ENCODE data around the gene POU4F3. TPM values are rescaled to one million over a fixed set of nuclear protein-coding genes. Genes with fewer than 3 reads are reported as not detected.

The POU4F3 gene
- total RNA-seq, 2 donors from 2014 or later = not detected

DNA sequence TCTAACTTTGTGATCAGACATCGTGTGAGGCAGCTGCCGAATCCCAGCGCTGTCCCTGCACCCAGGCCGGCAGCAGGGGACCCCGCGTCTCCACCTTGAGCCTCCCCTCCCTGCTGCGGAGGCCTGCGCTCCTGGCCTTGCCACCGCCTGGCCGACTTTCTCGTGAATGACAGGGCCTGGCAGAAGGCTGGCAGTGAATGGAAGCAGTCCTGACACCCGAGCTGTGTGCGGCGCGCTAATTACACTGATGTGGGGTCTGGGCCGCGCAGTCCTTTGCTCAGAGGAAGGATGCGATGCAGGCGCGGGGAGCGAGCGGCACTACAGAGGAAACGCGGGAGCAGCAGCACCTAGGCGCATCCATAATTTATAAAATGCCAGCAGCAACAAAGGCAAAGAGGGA lies 40.3 kb downstream of the POU4F3 start:
- peaks cover 0 to 2% of the 10 kb centered on the region in 2 donors for H3K36me3 Mint-ChIP-seq (ENCODE audit: insufficient read depth in 2 of 2)
- no peaks in the 10 kb centered on the region for H3K4me1 Mint-ChIP-seq (ENCODE audit: low read depth)
- peaks cover 0 to 2% of the 10 kb centered on the region in 2 donors for H3K9me3 Mint-ChIP-seq
- H3K4me3 Mint-ChIP-seq = no peak overlapping the region
- DNase-seq = no peak
- H3K27me3 Mint-ChIP-seq (ENCODE audit: low read depth) = peaks cover 5% of the 10 kb centered on the region
- H3K27ac Mint-ChIP-seq = no peak overlapping the region
- no peak for ATAC-seq (replicated peaks in 1 of 2)

DNA sequence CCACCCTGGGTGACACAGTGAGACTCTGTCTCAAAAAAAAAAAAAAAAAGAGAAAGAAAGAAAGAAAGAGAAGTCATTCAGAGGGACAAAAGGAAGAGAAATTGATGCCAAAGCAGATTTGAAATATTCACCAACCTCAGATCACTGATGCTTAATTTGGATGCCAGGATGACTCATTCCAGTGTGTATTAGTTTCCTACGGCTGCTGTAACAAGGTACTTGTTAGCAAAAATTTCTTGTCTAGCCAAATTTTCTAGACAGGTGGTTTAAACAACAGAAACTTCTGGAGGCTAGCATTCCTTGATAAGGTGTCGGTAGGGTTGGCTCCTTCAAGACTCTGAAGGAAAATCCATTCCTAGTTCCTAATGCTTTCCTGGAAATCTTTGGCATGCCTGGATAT lies 42.1 kb downstream of the POU4F3 start:
- Mint-ChIP-seq H3K4me1 (ENCODE audit: low read depth) (no peaks in the 10 kb centered on the region), H3K4me3 (no peak overlapping the region), H3K9me3 (peaks cover 0 to 2% of the 10 kb centered on the region in 2 donors), H3K27me3 (ENCODE audit: low read depth) (peaks cover 2% of the 10 kb centered on the region), H3K27ac (no peak overlapping the region), H3K36me3 (ENCODE audit: insufficient read depth in 2 of 2) (peaks cover 0 to 2% of the 10 kb centered on the region in 2 donors)
- ATAC-seq (replicated peaks in 1 of 2) (no peak), DNase-seq (no peak)

DNA sequence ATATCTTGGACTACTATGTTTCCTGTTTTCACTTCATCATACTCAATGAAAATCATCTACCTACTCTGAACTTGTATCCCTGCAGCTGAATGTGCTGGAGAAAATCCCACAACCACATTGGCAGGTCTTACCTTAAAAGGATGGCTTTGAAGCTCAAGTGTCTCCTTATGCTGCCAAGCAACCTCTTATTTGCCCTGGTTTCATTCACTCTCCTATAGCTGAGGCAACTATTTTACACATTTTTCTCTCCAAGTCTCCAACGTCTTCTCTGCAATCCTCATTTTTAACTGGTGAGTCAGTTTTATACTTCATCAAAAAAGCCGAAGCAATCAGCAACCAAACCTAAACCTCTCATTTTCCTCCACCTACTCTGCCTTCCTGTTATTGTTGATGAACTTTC lies 49.7 kb downstream of the POU4F3 start:
- no peak for DNase-seq
- no peak overlapping the region for H3K27ac Mint-ChIP-seq
- no peaks in the 10 kb centered on the region for H3K4me1 Mint-ChIP-seq (ENCODE audit: low read depth)
- no peak for ATAC-seq (replicated peaks in 1 of 2)
- no peaks in the 10 kb centered on the region for H3K9me3 Mint-ChIP-seq
- H3K27me3 Mint-ChIP-seq (ENCODE audit: low read depth) = peaks cover 5% of the 10 kb centered on the region
- no peaks in the 10 kb centered on the region for H3K36me3 Mint-ChIP-seq (ENCODE audit: insufficient read depth in 2 of 2)
- H3K4me3 Mint-ChIP-seq = no peak overlapping the region

DNA sequence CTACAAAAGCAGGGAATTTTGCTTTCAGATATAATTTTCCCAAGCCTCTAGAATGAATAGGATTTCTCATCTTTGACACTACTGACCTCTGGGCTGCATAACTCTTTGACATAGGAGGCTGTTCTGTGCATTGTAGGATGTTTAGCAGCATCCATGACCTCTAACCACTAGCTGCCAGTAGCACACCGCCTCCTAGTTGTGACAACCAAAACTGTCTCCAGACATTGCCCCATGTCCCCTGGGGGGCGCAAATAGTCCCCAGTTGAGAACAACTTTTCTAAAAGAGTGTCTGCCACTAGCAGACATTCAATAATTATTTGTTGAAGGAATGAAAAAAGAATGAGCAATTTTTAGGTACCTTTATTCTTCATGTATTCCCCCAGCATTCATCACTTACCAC lies 51.8 kb downstream of the POU4F3 start:
- DNase-seq = no peak
- Mint-ChIP-seq H3K36me3 (ENCODE audit: insufficient read depth in 2 of 2) (no peaks in the 10 kb centered on the region), H3K4me3 (no peak overlapping the region), H3K27me3 (ENCODE audit: low read depth) (peaks cover 17% of the 10 kb centered on the region), H3K27ac (no peak overlapping the region), H3K4me1 (ENCODE audit: low read depth) (no peaks in the 10 kb centered on the region), H3K9me3 (no peaks in the 10 kb centered on the region)
- no peak for ATAC-seq (replicated peaks in 1 of 2)

Other genes starting within 250 kb of the POU4F3 start
- 1 to 10 TPM in 1 of 2 donors, under 1 TPM in 1; 0.42 to 1.4 TPM for gene PLAC8L1, start 233.3 kb upstream of the POU4F3 start, total RNA-seq
- 100 to 1,000 TPM; 150 to 191 TPM for gene LARS1, start 156.2 kb upstream of the POU4F3 start, total RNA-seq
- 10 to 100 TPM; 24.3 to 24.7 TPM for gene RBM27, start 135.2 kb upstream of the POU4F3 start, total RNA-seq
- gene TCERG1, start 108.5 kb downstream of the POU4F3 start, total RNA-seq = 10 to 100 TPM; 84.5 to 94.1 TPM
- not detected for gene GPR151, start 177.4 kb downstream of the POU4F3 start, total RNA-seq